HepG2 (cell line): ENCODE results near the gene PCSK6. TPM values are rescaled to one million over a fixed set of nuclear protein-coding genes. Genes with fewer than 3 reads are reported as not detected.

Source experiments
- ARID4A ChIP-seq: sonication (generic); formaldehyde crosslinking; IDR thresholded peaks from 2 replicates; pipeline ENCODE4 v1.5.0; 2020; ENCODE audit warnings: mild to moderate bottlenecking, missing genetic modification reagents, borderline replicate concordance
- CENPBD1 ChIP-seq: sonication (generic); formaldehyde crosslinking; IDR thresholded peaks from 2 replicates; pipeline ENCODE4 v1.8.0; 2022; ENCODE audit warnings: missing genetic modification reagents, low read depth, mild to moderate bottlenecking, borderline replicate concordance
- FOXA1 ChIP-seq, 2 experiments: fragments of 450-650 bp in 1 of 2; sonication (generic) in 1 of 2; formaldehyde crosslinking in 1 of 2; IDR thresholded peaks; 2 replicates each; pipeline versions ENCODE4 v1.4.0 to v1.6.1; 2016 to 2020; ENCODE audit warnings: missing genetic modification reagents in 1 of 2
- HDAC6 ChIP-seq: fragments of 200-600 bp; sonication (generic); IDR thresholded peaks from 2 replicates; pipeline ENCODE4 v1.7.0; 2017; ENCODE audit warnings: mild to moderate bottlenecking, antibody characterized with exemption, low read length, low read depth
- NFKB2 ChIP-seq: sonication (generic); formaldehyde crosslinking; IDR thresholded peaks from 2 replicates; pipeline ENCODE4 v1.4.0; 2020; ENCODE audit warnings: missing genetic modification reagents, borderline replicate concordance
- NR2F1 ChIP-seq, 2 experiments: fragments of 450-650 bp in 1 of 2; formaldehyde crosslinking in 1 of 2; IDR thresholded peaks; 2 replicates each; pipeline versions ENCODE4 v1.5.0 to v1.6.1; 2016 to 2020; ENCODE audit warnings: mild to moderate bottlenecking in 1 of 2, missing compliant biosample characterization in 1 of 2, missing genetic modification reagents in 1 of 2, moderate library complexity in 1 of 2
- NRL ChIP-seq: sonication (generic); formaldehyde crosslinking; IDR thresholded peaks from 2 replicates; pipeline ENCODE4 v1.5.0; 2020; ENCODE audit warnings: missing genetic modification reagents, mild to moderate bottlenecking, moderate library complexity, borderline replicate concordance
- PHF21A ChIP-seq: sonication (generic); formaldehyde crosslinking; IDR thresholded peaks from 2 replicates; pipeline ENCODE4 v1.5.0; 2020; ENCODE audit warnings: mild to moderate bottlenecking, missing genetic modification reagents
- RNF2 ChIP-seq: fragments of 450-650 bp; conservative IDR thresholded peaks from 2 replicates; pipeline ENCODE4 v1.6.1; 2016; ENCODE audit warnings: low read depth
- RXRB ChIP-seq: IDR thresholded peaks from 2 replicates; pipeline ENCODE4 v1.6.1; 2016; ENCODE audit warnings: borderline replicate concordance, missing genetic modification reagents, missing compliant biosample characterization
- SALL2 ChIP-seq: sonication (generic); formaldehyde crosslinking; IDR thresholded peaks from 2 replicates; pipeline ENCODE4 v1.8.1; 2023; ENCODE audit warnings: mild to moderate bottlenecking, missing genetic modification reagents, inconsistent platforms
- YEATS4 ChIP-seq: sonication (generic); formaldehyde crosslinking; IDR thresholded peaks from 2 replicates; pipeline ENCODE4 v1.4.0; 2020; ENCODE audit warnings: missing genetic modification reagents, borderline replicate concordance
- ZBTB49 ChIP-seq: sonication (generic); formaldehyde crosslinking; IDR thresholded peaks from 2 replicates; pipeline ENCODE4 v1.4.0; 2020; ENCODE audit warnings: missing genetic modification reagents, borderline replicate concordance
- ZFP36L1 ChIP-seq: sonication (generic); formaldehyde crosslinking; IDR thresholded peaks from 2 replicates; pipeline ENCODE4 v1.8.0; 2022; ENCODE audit warnings: mild to moderate bottlenecking, missing genetic modification reagents, moderate library complexity
- ZFP91 ChIP-seq: sonication (generic); formaldehyde crosslinking; IDR thresholded peaks from 2 replicates; pipeline ENCODE4 v1.9.0; 2022; ENCODE audit warnings: missing genetic modification reagents, mild to moderate bottlenecking, borderline replicate concordance
- ZMYM4 ChIP-seq: sonication (generic); formaldehyde crosslinking; IDR thresholded peaks from 2 replicates; pipeline ENCODE4 v1.8.1; 2023; ENCODE audit warnings: mild to moderate bottlenecking, missing genetic modification reagents
- ZNF256 ChIP-seq: sonication (generic); formaldehyde crosslinking; conservative IDR thresholded peaks from 2 replicates; pipeline ENCODE4 v1.4.0; 2020; ENCODE audit warnings: missing genetic modification reagents
- ZNF550 ChIP-seq: sonication (generic); formaldehyde crosslinking; IDR thresholded peaks from 2 replicates; pipeline ENCODE4 v1.4.0; 2020; ENCODE audit warnings: mild to moderate bottlenecking, missing genetic modification reagents, borderline replicate concordance
- ZNF737 ChIP-seq: sonication (generic); formaldehyde crosslinking; IDR thresholded peaks from 2 replicates; pipeline ENCODE4 v1.5.0; 2020; ENCODE audit warnings: missing genetic modification reagents, mild to moderate bottlenecking, borderline replicate concordance
- ZNF790 ChIP-seq: sonication (generic); formaldehyde crosslinking; IDR thresholded peaks from 2 replicates; pipeline ENCODE4 v1.8.0; 2022; ENCODE audit warnings: missing genetic modification reagents, mild to moderate bottlenecking, borderline replicate concordance
- polyA plus RNA-seq, 8 experiments: library from polyadenylated mRNA; depleted of rRNA in 3 of 8; stranded (reverse) in 7 of 8; unstranded in 1 of 8; fragments of >200 nt; fragmentation: Illumina TruSeq in 4 of 8; extraction: Trizol in 4 of 8; gene quantifications; 2 replicates each; pipeline versions ENCODE4 v1.2.1 to v1.2.3, GENCODE V29; 2011 to 2016; ENCODE audit warnings: low read depth in 4 of 8, missing spikeins in 1 of 8, mixed read lengths in 1 of 8; ENCODE audit not compliant: insufficient read depth in 1 of 8
- total RNA-seq, 5 experiments: library from RNA; depleted of rRNA; stranded (reverse); fragments of >200 nt; fragmentation: Illumina TruSeq; extraction: Trizol; gene quantifications; 2 replicates each; pipeline ENCODE4 v1.2.3, GENCODE V29; 2016; ENCODE audit warnings: low read depth in 1 of 5

The PCSK6 gene
- total and polyA plus RNA-seq, 2 of the 13 experiments (the other 11 are each of a cell fraction or from before 2014, with no cell fraction given) = 56.5 to 155 TPM

- TF ChIP-seq ZBTB49 (CRISPR knock-in tag) (no peak), RNF2 (no peak), ARID4A (CRISPR knock-in tag) (peak; percentile 50; the same call in 1 of the 2 replicates), HDAC6 (no peak), ZMYM4 (CRISPR knock-in tag) (no peak), ZNF550 (no peak), NRL (CRISPR knock-in tag) (0 out of 2 replicates have a peak, but pooled peaks have one; percentile 25), PHF21A (CRISPR knock-in tag) (no peak), SALL2 (CRISPR knock-in tag) (no peak), ZFP91 (CRISPR knock-in tag) (no peak), ZNF790 (CRISPR knock-in tag) (no peak), NR2F1 (CRISPR knock-in tag; IDR thresholded peaks at IDR 0.05) (peak; percentile 57 to 61; a peak in 3 of 4 replicates), YEATS4 (CRISPR knock-in tag) (0 out of 2 replicates have a peak, but pooled peaks have one; percentile 2), ZNF737 (CRISPR knock-in tag) (no peak), ZFP36L1 (CRISPR knock-in tag) (no peak), ZNF256 (CRISPR knock-in tag) (no peak), CENPBD1 (no peak), NFKB2 (CRISPR knock-in tag) (no peak), FOXA1 (IDR thresholded peaks at IDR 0.05) (no peak), FOXA1 (CRISPR knock-in tag; IDR thresholded peaks at IDR 0.05) (0 out of 2 replicates have a peak, but pooled peaks have one; percentile 1), RXRB (CRISPR knock-in tag) (peak; percentile 64; the same call in 1 of the 2 replicates)
Observed at GRCh38 chr15:101446518-101447167, 42.9 kb downstream of the PCSK6 start (continued).
